Stimulated activated naive CD4-positive, alpha-beta T cell (primary cell): ENCODE results near the gene CASS4.
"Not testable (repeated sequence)": the region's sequence is repeated elsewhere in the genome, so short reads cannot be mapped to it uniquely, and the experiment has no call there.

Experiments
- DNase-seq, 6 experiments: peaks; one replicate each; lab custom pipeline; 2025; lab: John Stamatoyannopoulos, UW

Gene CASS4

DNA sequence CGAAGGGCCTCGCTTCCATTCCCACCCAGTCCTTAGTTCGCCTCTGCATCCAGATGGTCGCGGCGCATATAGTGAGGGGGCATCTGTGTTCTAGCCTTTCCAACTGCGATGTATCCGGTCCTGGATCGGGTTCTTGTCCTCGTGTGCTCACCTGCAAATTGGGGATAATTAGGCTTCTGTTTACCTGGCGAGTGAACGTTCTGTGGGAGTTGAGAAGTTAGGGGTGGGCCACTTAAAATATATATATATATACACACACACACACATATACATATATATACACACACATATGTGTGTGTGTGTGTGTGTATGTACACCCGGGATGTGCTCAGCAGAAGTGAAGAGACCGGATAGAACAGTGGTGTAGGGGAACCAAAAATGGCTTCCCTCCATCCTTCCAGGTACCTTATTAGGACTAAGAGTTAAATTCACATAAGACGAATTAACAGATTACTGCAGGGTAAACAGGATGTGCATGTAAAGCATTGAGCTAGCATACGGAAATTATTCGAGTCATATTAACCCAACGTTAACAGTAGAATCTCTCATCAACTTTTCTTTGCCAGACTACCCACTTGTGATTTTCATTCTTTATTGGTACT, 19.1 kb upstream of the CASS4 start:
- DNase-seq = peak in 3 of 6 experiments; percentile 26 to 33 (median 27)

DNA sequence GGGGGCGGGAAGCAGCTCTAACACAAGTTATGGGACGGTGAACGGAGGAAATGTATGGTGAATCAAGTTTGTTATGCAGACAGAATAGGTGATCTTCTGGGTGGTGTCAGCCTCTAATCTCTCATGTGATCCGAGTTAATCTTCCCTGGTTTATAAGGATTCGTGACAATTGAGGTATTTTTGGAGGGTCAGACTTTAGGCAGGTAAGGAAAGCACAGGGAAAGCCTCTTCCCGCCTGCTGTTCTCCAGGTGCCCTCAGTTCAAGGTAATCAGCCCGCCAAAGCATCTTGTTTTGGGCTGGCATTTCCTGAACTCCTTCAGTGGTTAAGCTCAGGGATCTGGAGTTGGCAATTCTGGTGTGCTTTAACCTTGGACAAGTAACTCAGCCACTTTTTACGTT, 18.4 kb upstream of the CASS4 start:
- no peak for DNase-seq

DNA sequence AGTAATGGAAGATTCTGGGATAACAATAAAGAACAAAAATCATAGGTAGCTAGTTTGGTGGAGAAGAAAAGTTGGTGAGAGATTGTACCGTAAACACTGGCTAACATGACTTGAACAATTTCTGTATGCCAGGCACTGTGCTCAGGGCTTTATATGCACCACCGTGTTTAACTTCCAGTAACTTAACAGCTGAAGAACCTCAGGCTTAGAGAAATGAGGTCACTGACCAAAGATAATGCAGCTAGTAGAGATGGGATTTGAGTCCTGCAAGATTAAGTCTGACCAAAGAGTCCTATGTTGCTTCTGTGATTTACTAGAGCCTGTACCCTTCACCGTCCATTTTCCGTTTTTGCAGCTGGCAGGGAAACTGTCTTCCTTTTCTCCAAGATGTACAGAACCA, 16.9 kb upstream of the CASS4 start:
- no peak for DNase-seq

DNA sequence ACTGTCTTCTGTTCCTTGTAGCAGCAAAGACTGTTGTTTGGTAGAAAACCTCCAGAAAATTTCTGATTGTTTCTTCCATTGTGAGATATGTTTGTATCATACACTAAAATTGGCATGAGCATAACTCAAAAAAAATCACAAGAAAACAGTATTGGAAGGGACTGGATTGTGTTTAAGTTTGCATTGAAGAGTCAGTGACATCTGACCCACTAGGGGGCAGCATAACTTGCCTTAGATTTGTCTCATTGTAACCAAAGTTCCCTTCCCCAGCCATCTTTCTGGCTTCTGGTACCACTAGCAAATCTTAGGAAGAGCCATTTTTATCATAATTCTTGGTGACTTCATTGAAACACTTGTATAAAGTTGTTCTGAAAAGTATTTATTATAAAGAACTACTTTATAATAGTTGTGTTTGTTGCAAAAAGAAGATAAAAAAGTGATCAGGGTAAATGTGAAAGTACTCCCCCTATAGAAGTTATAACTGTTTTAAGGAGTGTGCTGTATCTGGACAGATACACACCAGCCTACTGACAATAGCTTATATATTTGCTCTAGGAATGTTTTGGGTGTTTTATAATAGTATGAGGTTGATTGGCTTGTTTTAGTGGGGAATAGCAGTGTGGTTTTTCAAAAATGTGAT, 11.9 kb upstream of the CASS4 start:
- peak; percentile 12 to 79 (median 53) for DNase-seq

DNA sequence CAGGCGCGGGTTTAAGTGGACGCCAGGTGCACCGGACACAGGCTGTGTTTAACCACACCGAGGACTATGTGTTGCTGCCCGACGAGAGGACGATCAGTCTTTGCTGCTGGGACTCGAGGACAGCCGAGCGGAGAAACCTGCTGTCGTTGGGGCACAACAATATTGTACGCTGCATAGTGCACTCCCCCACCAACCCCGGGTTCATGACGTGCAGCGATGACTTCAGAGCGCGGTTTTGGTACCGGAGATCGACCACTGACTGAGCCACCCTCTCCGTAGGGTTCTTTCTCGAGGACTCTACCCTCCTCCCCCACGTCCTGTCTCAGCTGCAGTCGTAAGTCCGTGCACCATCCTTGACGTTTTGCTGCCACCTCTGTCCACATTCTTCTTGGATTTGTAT, 8.6 kb upstream of the CASS4 start:
- peak in 1 of 6 experiments; percentile 69 for DNase-seq

DNA sequence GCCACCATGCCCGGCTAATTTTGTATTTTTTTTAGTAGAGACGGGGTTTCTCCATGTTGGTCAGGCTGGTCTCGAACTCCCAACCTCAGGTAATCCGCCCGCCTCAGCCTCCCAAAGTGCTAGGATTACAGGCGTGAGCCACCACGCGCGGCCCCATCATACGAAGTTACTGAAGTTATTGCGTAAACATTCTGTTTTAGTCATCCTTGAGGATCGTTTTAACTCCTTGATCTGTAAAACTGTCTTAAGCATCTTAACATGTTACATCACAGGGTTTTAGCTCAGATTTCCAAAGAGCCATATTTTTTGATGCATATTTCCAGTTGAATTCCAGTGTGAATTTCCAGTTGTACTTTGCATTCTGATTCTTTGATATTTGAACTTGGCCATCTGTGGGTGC, 6.7 kb upstream of the CASS4 start:
- not testable (repeated sequence) for DNase-seq

DNA sequence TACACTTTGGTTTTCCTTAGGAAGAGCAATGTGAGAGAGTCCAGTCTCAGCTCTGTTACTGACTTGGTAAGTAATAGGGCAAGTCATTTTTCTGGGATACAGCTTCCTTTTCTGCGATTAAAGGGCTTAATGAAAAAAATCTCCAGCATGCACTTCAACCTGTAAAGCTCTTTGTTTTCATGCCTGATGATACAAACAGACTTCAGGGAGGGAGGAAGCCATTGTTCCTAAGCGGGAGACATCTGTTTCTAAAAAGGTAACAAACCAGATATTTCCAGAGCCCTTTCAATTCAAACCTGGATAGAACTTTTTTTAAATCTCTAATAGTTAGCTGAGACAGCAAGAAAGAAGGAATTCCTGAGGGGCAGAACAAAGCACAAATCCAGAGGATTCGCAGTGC, 5.2 kb upstream of the CASS4 start:
- DNase-seq = no peak

DNA sequence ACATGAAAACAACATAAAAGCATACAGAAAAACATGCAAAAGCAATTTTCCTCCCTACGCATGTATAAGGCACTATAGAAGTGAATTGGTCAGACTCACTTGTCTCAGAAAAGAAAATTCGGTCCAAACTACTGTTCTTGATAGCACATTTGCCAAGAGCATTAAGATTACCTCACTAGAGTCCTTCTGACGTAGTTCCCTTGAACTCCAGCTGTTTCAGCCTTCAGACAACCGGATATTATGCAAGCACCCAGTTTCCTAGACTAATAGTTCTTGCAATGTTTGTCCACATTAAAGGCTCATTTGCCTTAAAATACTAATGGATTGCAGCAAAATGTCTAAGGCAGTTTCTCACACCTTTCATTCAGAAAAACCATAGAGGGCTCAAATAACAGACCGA, 2.5 kb upstream of the CASS4 start:
- no peak for DNase-seq

DNA sequence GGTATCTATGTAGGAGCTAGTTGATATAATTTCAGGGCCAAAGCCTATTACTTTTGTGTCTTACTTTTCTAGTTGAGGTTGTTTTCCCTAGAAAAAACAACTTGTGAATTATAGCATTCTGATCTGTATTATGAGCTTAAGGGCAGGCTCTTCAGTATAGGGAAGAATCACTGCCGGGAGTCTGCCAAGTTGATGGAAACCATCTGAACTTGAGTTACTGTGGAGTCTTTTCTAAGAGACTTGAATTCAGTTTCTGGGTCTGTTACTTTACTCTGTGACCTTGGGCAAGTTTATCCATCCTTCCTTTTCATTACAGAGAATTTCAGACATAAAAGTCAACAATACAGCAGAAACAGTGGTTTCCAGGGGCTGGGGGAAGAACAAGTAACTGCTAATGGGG, 2.1 kb upstream of the CASS4 start:
- DNase-seq = no peak

DNA sequence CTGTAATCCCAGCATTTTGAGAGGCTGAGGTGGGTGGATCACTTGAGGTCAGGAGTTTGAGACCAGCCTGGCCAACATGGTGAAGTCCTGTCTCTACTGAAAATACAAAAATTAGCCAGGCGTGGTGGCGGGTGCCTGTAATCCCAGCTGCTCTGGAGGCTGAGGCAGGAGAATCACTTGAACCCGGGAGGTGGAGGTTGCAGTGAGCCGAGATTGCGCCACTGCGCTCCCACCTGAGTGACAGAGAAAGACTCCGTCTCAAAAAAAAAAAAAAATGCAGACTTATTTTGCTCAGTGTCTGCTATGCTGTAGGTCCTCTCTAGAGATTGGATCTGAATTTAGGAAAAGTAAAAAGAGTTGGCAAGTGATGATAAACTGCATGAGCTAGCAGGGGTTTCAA, 773 bp upstream of the CASS4 start:
- DNase-seq = not testable (repeated sequence)

DNA sequence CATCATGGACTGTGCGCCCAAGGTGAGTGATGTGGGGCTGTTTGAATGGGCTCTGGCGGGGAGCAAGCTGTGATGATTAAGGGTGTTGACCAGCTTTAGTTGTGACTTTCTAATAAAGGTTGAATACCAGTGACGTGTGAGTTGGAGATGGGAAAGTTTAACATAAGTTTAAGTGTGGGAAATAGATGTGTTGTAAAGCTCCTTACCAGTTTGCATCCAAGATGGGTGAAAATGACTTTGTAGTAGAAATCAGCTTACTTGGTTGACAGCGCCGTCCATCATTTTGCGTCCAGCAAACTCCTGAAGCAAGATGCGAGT, 372 bp downstream of the CASS4 start:
- no peak for DNase-seq

DNA sequence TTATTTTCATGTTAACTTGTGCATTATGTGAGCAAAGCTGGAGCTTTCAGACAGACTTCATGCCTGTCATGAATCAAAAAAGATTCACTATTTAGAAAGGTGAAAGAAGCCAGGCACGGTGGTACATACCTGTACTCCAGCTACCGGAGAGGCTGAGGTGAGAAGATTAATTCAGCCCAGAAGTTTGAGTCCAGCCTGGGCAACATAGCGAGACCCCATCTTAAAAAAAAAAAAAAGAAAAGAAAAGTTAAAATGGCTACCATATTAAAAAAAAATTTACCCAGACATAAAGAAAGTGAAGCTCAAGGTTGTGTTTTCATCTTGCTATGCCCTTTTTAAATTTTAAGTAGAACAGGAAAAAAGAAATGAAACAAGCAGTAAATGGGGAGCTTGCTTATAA, 889 bp downstream of the CASS4 start:
- peak in 1 of 6 experiments; percentile 11 for DNase-seq

DNA sequence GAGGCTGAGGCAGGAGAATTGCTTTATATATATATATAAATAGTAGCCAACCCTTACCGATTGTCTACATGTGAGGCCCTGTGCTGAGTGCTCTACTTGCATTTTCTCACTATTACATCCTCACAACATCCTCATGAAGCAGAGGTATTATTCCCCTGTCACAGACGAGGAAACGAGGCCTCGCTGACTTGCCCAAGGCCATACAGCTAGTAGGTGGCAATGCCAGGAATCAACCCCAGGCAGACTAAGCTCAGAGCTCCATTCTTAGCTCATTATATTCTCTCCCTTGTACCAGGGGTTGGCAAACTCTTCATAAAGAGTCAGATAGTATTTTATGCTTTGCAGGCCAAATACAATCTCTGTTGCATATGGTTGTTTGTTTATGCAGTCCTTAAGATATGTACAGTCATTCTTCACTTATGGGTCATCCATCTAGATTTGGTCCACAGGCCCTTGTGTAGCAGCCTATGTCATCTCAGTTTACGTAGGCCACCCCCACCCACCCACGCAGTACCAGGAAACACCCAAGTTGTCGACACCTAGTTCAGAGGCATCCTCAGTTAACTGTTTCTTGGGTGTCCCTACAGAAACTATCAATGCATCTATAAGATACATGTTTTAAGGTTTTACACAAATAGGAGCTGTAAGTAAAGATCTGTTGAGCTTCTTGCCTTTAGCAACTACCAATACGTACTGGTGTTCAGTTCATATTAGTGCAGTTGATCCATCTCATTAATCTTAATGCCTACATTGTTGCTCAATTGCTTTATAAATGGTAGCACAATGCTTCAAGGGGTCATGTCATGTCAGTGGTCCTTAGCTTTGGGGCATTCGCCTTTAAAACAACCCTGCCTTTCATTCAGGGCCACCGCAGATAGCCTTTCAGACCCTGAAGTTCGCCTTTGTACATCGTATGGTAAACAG, 3.0 kb downstream of the CASS4 start:
- DNase-seq = peak in 5 of 6 experiments; percentile 24 to 60 (median 40)

DNA sequence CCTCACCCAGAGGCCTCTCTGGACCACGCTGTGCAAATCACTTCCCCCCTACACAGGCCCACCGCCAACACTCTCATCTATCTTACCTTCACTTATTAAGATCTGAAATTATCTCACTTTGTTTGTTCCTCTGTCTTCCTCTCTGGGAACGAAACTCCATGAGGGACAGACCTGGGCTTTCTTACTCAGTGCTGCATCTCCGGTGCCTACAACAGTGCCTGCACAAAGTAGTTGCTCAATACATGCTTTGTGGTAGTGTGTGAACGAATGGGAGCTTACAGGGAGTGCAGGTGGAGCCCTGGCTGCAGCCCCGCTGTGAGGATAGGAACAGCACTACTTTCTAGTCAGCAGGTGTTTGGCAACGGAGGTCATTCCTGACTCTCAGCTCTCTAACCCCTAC, 5.3 kb downstream of the CASS4 start:
- no peak for DNase-seq

DNA sequence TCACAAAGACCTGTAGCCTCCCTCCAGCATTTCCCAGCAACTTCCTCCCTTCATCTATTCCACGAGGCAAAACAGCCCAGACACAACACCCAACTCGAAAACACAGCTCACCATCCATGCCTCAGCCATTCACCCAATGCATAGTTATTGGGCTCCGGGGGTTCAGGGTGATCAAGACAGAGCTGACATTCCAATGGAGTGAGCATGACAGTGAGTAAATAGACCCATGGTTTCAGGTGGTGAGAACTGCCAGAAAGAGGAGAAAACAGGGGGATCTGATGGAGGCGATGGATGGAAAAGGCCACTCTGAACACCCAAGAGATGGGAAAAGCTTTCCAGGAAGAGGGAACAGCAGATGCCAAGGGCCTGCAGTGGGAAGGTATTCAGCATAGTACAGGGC, 5.9 kb downstream of the CASS4 start:
- DNase-seq = no peak

DNA sequence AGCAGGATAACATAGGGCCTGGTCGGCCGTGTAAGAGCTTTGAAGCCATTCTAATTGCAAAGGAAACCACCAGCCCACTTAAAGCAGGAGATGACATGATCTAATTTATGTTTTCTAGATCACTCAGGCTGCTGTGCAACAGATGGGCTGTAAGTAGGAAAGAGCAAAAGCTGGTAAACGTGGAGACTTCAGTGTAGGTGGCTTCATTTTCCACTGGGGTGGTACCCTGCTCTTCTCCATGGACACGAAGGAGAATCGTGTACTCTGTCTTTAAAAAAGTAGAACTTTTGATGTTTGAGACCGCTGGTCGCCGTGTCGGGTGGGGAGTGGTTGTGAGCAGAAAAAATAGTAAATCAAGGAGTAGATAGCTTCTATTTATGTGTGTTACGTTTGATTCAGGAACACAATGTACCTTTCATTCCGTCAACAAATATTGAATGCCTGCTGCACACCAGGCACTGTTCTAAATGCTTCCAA, 6.4 kb downstream of the CASS4 start:
- DNase-seq = peak in 5 of 6 experiments; percentile 8 to 68 (median 47)

DNA sequence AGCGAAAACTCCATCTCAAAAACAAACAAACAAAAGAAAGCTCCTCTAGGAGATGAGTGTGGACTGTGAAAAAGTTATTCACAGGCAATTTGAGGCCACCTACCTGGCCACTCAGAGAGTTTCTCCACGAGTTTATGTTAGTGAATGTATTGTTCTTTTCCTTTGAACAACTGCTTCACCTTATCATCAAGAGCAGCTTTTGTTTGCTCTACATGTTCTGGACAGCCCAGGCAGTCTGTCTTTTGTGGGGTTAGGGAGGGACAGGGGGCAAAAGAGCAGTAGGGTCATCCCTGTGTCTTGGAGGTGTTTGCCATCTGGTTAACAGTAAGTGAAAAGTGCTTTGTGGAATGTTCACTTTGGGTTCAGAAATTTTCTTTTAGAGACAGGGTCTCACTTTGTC, 8.0 kb downstream of the CASS4 start:
- DNase-seq = no peak

DNA sequence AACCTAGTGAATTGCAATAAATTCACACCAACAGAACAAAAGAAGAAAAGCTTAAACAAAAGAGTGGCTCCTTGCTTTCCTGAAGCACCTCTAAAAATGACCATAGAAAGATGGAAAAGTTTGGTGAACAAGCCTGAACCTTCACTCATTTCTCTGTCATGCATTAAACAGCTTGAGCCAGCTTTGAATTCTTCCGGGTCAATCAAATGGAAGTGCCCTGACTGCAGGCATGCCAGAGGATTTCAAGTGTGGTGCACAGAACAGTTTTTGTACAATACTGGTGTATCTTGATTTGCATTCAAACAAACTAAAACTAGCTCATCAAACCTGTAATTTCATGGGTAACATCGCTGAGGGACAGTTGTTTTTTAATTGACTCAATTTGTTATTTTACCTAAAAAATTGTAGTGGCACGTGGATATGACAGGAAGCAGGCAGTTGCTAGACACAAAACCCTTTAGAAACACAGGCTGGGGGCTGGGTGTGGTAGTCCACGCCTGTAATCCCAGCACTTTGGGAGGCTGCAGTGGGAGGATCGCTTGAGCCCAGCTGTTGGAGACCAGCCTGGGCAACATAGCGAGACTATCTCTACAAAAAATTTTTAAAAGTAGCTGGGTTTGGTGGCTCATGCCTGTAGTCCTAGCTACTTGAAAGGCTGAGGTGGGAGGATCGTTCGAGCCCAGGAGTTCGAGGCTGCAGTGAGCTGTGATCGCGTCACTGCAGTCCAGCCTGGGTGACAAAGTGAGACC, 9.1 kb downstream of the CASS4 start:
- peak in 2 of 6 experiments; percentile 5 to 22 for DNase-seq

DNA sequence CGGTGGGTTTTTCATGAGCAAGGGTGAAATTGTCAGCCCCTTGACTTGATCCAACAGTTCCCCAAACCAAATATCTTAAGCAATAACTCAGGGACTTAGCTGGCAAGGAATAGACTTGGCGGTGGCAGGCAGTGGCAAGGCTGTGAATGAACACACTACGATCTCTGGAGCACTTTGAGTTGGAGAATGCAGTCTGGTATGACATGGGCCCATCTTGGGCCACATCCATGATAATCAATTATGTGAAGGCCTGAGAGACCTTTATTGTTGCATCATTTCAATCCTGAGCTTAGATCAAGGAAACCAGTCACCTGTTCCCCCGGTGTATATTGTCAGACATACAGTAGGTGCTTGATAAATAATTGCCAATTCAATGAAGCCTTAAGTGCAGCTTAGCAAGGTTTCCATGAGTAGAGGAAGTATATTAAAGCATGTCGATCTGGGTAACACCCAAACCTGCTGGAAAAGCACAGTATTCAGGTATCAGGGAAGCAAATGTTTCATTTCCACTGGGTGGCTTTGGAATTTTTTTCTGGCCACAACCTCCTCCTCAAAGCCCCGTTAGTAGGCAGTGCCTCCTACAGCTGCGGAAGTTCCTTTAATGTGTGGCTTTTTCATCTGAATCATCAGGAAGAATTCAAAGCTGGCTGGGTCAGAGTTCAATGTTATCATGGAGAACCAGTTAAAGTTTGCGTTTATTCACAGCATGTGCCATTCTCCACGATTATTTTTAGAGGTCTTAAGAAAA, 10.2 kb downstream of the CASS4 start:
- no peak for DNase-seq

DNA sequence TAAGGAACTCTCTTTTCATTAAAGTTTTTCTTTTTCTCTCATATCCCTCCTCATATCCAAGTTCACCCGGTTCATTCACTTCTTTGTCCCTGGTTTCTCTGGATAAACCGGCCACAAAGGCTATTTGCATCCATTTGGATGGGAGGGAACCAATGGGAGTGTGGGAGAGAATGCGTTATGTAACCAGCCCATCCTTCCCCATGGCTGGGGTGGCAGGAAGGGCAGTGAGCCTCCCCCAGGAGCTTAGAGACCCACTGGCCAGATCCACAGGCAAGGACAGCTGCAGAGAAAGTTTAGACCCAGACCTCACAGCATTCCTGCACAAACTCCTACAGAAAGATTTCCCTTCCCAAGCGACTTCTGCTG, 10.7 kb downstream of the CASS4 start:
- no peak for DNase-seq

DNA sequence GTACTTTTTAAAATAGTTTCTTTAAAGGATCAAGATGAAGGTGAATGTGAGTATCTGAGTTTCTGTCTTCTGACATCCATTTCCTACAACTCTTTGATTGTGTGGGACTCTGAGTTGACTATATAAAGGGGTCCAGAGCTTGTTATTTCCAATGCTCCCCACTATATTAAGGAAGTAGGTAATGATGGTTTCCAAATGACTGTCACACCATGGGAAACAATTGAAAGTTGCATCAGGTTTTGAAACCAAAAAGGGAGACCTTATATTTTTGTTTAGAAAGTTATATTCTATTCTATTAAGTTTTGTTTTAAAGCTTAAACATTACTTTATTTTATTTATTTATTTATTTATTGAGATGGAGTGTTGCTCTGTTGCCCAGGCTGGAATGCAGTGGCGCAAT, 11.2 kb downstream of the CASS4 start:
- DNase-seq = no peak

DNA sequence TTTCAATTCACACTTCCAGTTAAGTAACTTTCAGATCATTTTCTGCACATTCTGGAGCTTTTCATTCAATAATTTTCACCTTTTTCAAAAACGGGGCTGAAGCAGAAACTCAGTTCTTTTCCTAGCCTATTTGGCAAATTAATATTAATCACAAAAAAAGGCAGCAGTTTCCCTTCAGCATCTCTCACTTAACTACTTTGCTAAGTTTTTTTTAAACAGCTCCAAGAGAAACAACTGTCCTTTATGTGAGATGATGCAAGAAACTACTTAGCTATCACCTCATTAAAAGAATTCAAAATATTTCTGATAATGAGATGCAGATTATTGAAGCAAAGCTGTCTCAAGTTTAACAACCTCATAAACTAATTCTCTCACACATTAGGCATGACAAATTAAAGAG, 11.8 kb downstream of the CASS4 start:
- no peak for DNase-seq
